Upper lobe of left lung (tissue), 6 donors: ENCODE results near the gene ASF1A. TPM values are rescaled to one million over a fixed set of nuclear protein-coding genes. Genes with fewer than 3 reads are reported as not detected.

Experiments
- ATAC-seq, 2 donors: fragments of 200-7000 bp; cut with Tn5 transposase; one replicate each; pipeline ENCODE4 v1.9.1; 2022; ENCODE audit warnings: mild to moderate bottlenecking in 2 of 2, moderate library complexity in 2 of 2; ENCODE audit not compliant: low FRiP score in 2 of 2
- DNase-seq, 2 donors: peaks; one replicate each; pipeline ENCODE4 v3.0.0-alpha.2; 2019 to 2020
- H3K27ac ChIP-seq, 4 donors: fragments of 200-600 bp; sonication (generic); one replicate each; pipeline ENCODE4 v1.5.1; 2016 to 2019
- H3K27me3 ChIP-seq, 4 donors: fragments of 200-600 bp; sonication (generic); one replicate each; pipeline ENCODE4 v1.5.1; 2017 to 2019
- H3K36me3 ChIP-seq, 4 donors: fragments of 200-600 bp; sonication (generic); one replicate each; pipeline ENCODE4 v1.5.1; 2016 to 2019
- H3K4me1 ChIP-seq, 4 donors: fragments of 200-600 bp; sonication (generic); one replicate each; pipeline ENCODE4 v1.5.1; 2018 to 2019
- H3K4me3 ChIP-seq, 4 donors: fragments of 200-600 bp; sonication (generic); one replicate each; pipeline ENCODE4 v1.5.1; 2017 to 2019; ENCODE audit warnings: mild to moderate bottlenecking in 2 of 4, moderate library complexity in 1 of 4
- H3K9me3 ChIP-seq, 4 donors: fragments of 200-600 bp; sonication (generic); one replicate each; pipeline ENCODE4 v1.5.1; 2018 to 2019
- EP300 ChIP-seq, 4 donors: sonication (generic); formaldehyde crosslinking; IDR thresholded peaks; one replicate each; pipeline ENCODE4 v1.5.1; 2017; ENCODE audit warnings: antibody characterized with exemption in 4 of 4, control low read depth in 2 of 4
- POLR2A ChIP-seq, 4 donors: fragments of 450-650 bp; IDR thresholded peaks; one replicate each; pipeline ENCODE4 v1.5.1; 2016 to 2017; ENCODE audit warnings: antibody characterized with exemption in 4 of 4, mild to moderate bottlenecking in 2 of 4
- POLR2AphosphoS5 ChIP-seq, 2 donors: sonication (generic); formaldehyde crosslinking; IDR thresholded peaks; one replicate each; pipeline ENCODE4 v1.5.1; 2017; ENCODE audit warnings: antibody characterized with exemption in 2 of 2
- WGBS, 2 donors: methylation state at CpG; one replicate each; pipeline ENCODE4 v1.1.5; 2017 to 2018; 5-methylcytosine and 5-hydroxymethylcytosine counted together
- total RNA-seq, 6 donors: library from RNA; depleted of rRNA in 4 of 6; stranded (reverse); fragments of >200 nt in 4 of 6; gene quantifications; one replicate each; pipeline versions ENCODE4 v1.1.0 to v1.2.1, GENCODE V29; 2016 to 2021
- TF ChIP-seq, protein P1 (sequence below), 6 experiments: fragments of 450-650 bp in 4 of 6; fragments of 200-600 bp in 2 of 6; sonication (generic) in 2 of 6; IDR thresholded peaks; one replicate each; pipeline ENCODE4 v1.5.1; 2016 to 2019; ENCODE audit warnings: antibody characterized with exemption in 6 of 6
- donor health status: DM: no; HTN: no; CAD: no; lungs with moderate emphysema.
- donor health status: DM: no; HTN: yes; CAD: no; lungs with severe emphysema.

ASF1A gene
- total RNA-seq, 6 donors from 2014 or later: 12.8 to 22.3 (median 19.1) TPM

DNA sequence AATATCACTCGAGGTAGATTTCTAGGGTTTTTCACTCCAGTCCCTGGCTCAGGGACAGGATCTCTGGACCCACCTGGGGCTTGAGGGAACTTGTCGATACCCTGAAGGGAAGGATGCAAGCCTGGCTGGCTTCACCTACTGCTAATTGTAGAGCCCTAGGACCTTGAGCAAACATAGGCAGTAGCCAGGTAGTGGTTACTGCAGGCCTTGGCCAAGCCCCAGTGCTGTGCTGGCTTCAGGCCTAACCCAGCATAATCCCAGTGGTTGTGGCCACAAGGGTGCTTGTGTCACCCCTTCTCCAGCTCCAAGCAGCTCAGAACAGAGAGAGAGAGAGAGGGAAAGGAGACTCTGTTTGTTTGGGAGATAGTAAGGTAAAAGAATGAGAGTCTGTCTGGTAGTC, 46.8 kb downstream of the ASF1A start:
- H3K4me3 ChIP-seq: no peak overlapping the region
- TF ChIP-seq POLR2AphosphoS5 (IDR thresholded peaks at IDR 0.05) (no peak), EP300 (IDR thresholded peaks at IDR 0.05) (no peak), POLR2A (IDR thresholded peaks at IDR 0.05) (no peak)
- TF ChIP-seq, protein P1, sequence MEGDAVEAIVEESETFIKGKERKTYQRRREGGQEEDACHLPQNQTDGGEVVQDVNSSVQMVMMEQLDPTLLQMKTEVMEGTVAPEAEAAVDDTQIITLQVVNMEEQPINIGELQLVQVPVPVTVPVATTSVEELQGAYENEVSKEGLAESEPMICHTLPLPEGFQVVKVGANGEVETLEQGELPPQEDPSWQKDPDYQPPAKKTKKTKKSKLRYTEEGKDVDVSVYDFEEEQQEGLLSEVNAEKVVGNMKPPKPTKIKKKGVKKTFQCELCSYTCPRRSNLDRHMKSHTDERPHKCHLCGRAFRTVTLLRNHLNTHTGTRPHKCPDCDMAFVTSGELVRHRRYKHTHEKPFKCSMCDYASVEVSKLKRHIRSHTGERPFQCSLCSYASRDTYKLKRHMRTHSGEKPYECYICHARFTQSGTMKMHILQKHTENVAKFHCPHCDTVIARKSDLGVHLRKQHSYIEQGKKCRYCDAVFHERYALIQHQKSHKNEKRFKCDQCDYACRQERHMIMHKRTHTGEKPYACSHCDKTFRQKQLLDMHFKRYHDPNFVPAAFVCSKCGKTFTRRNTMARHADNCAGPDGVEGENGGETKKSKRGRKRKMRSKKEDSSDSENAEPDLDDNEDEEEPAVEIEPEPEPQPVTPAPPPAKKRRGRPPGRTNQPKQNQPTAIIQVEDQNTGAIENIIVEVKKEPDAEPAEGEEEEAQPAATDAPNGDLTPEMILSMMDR (IDR thresholded peaks at IDR 0.05): no peak
- no peak overlapping the region for H3K27ac ChIP-seq
- peak; percentile 15 to 31 for ATAC-seq
- no peaks in the 10 kb centered on the region for H3K27me3 ChIP-seq
- WGBS, 2 donors: 76 to 94% methylated on average over 2 of the region's 2 CpGs
- no peaks in the 10 kb centered on the region for H3K36me3 ChIP-seq
- H3K9me3 ChIP-seq: peaks cover 0 to 9% (median 3%) of the 10 kb centered on the region in 4 donors
- peak in 1 of 2 donors; percentile 42 for DNase-seq
- peaks cover 0 to 4% (median 0%) of the 10 kb centered on the region in 4 donors for H3K4me1 ChIP-seq

DNA sequence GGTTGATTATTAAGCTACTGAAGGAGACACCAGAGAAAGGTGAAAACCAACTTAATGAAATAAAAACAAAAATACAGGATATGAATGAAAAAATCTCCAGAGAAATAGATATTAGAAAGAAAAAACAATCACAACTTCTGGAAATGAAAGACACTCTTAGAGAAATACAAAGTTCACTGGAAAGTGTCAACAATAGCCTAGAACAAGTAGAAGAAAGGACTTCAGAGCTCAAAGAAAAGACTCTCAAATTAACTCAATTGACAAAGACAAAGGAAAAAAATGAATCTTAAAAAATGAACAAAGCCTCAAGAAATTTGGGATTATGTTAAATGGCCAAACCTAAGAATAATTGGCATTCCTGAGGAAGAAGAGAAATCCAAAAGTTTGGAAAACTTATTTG, 51.3 kb downstream of the ASF1A start:
- DNase-seq (no peak), ATAC-seq (no peak)
- Histone ChIP-seq H3K4me1 (no peaks in the 10 kb centered on the region), H3K9me3 (peaks cover 0 to 13% (median 5%) of the 10 kb centered on the region in 4 donors), H3K27me3 (no peaks in the 10 kb centered on the region), H3K27ac (no peak overlapping the region), H3K4me3 (no peak overlapping the region), H3K36me3 (no peaks in the 10 kb centered on the region)
- TF ChIP-seq EP300 (IDR thresholded peaks at IDR 0.05): no peak
- no peak for TF ChIP-seq POLR2A (IDR thresholded peaks at IDR 0.05)
- TF ChIP-seq, protein P1 (IDR thresholded peaks at IDR 0.05): no peak

DNA sequence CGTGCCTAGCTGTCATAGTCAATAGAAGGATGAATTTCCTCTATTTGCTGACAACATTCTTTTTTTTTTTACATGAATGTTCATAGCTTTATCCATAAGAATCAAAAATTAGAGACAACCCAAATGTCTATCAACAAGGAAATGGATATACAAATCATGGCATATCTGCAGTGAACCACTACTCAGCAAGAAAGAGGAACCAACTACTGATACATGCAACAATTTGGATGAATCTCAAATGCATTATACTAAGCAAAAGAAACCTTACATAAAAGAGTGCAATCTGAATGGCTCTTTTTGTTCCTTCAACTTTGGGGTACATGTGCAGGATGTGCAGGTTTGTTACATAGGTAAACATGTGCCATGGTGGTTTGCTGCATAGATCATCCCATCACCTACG, 58.7 kb downstream of the ASF1A start:
- Histone ChIP-seq H3K9me3 (no peaks in the 10 kb centered on the region), H3K4me1 (no peaks in the 10 kb centered on the region), H3K36me3 (no peaks in the 10 kb centered on the region), H3K27me3 (no peaks in the 10 kb centered on the region), H3K27ac (no peak overlapping the region), H3K4me3 (no peak overlapping the region)
- ATAC-seq (no peak), DNase-seq (no peak)
- 94% methylated on average over 2 of the region's 2 CpGs for WGBS, 2 donors
- TF ChIP-seq POLR2A (IDR thresholded peaks at IDR 0.05) (no peak), EP300 (IDR thresholded peaks at IDR 0.05) (no peak), POLR2AphosphoS5 (IDR thresholded peaks at IDR 0.05) (no peak)
- TF ChIP-seq, protein P1 (IDR thresholded peaks at IDR 0.05): no peak

DNA sequence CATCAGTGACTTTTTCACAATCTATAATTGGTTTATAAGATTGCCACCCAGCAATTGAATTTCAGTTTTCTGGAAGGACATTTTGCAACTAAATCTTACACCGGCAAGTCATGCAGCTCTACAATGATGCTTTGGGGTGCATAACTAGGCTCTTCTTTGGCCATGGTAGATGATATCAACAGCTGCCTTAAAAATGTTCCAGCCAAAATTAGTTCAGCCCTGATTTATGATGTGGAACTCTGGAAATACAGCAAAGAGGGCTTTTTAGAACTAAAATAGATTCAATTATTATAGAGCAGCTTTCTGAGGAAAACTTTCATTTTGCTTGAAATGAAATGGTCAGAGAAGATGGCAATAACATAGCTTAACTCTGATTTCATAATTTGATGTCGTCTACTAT, 59.4 kb downstream of the ASF1A start:
- ATAC-seq (no peak), DNase-seq (no peak)
- H3K4me3 ChIP-seq: no peak overlapping the region
- H3K36me3 ChIP-seq: no peaks in the 10 kb centered on the region
- H3K27me3 ChIP-seq: no peaks in the 10 kb centered on the region
- H3K27ac ChIP-seq: no peak overlapping the region
- H3K4me1 ChIP-seq: no peaks in the 10 kb centered on the region
- no peaks in the 10 kb centered on the region for H3K9me3 ChIP-seq
- TF ChIP-seq POLR2A (IDR thresholded peaks at IDR 0.05): no peak
- TF ChIP-seq EP300 (IDR thresholded peaks at IDR 0.05): no peak
- TF ChIP-seq, protein P1 (IDR thresholded peaks at IDR 0.05): no peak
- no peak for TF ChIP-seq POLR2AphosphoS5 (IDR thresholded peaks at IDR 0.05)
- 67 to 70% methylated on average over 2 of the region's 2 CpGs for WGBS, 2 donors

Other genes starting within 250 kb of the ASF1A start
- 10 to 100 TPM in 5 of 6 donors, 1 to 10 TPM in 1; 7.5 to 22.0 (median 13.0) TPM for gene CEP85L, start 242.6 kb upstream of the ASF1A start, total RNA-seq
- 10 to 100 TPM; 19.9 to 62.9 (median 21.5) TPM for gene MCM9, start 41.0 kb downstream of the ASF1A start, total RNA-seq
- 10 to 100 TPM in 5 of 6 donors, 1 to 10 TPM in 1; 8.4 to 75.4 (median 39.5) TPM for gene FAM184A, start 184.5 kb downstream of the ASF1A start, total RNA-seq